Bronchial epithelial cell (primary cell): ENCODE measurements around the gene CRTC3. TPM values are rescaled to one million over a fixed set of nuclear protein-coding genes. Genes with fewer than 3 reads are reported as not detected.

Source experiments
- DNase-seq: peaks from one replicate; pipeline ENCODE4 v3.0.0-alpha.2; 2010; ENCODE audit warnings: low read depth
- FAIRE-seq: peaks from 2 replicates; lab custom pipeline; 2011; peaks lifted over from hg19 to GRCh38; lab: Jason Lieb, UNC
- H3K27me3 ChIP-seq: 2 replicates; pipeline ENCODE4 v1.5.1; 2011; ENCODE audit warnings: low read length; ENCODE audit not compliant: control insufficient read depth, insufficient read depth
- H3K36me3 ChIP-seq: 2 replicates; pipeline ENCODE4 v1.5.1; 2011; ENCODE audit warnings: low read length; ENCODE audit not compliant: control insufficient read depth, insufficient read depth
- H3K4me3 ChIP-seq: 2 replicates; pipeline ENCODE4 v1.5.1; 2011; ENCODE audit warnings: mild to moderate bottlenecking, low read depth, low read length, control low read depth
- total RNA-seq: library from RNA; depleted of rRNA; stranded (reverse); fragments of >200 nt; gene quantifications from 2 replicates; pipeline ENCODE4 v1.2.1, GENCODE V29; 2014
- TF ChIP-seq, protein P1 (sequence below): IDR thresholded peaks from 2 replicates; pipeline ENCODE4 v1.5.1; 2011; ENCODE audit warnings: mild to moderate bottlenecking, moderate library complexity, low read length, control low read depth, inconsistent platforms; ENCODE audit not compliant: insufficient read depth, severe bottlenecking

CRTC3 gene
- total RNA-seq, 1 donor from 2014 or later, result 5.8 TPM

DNA sequence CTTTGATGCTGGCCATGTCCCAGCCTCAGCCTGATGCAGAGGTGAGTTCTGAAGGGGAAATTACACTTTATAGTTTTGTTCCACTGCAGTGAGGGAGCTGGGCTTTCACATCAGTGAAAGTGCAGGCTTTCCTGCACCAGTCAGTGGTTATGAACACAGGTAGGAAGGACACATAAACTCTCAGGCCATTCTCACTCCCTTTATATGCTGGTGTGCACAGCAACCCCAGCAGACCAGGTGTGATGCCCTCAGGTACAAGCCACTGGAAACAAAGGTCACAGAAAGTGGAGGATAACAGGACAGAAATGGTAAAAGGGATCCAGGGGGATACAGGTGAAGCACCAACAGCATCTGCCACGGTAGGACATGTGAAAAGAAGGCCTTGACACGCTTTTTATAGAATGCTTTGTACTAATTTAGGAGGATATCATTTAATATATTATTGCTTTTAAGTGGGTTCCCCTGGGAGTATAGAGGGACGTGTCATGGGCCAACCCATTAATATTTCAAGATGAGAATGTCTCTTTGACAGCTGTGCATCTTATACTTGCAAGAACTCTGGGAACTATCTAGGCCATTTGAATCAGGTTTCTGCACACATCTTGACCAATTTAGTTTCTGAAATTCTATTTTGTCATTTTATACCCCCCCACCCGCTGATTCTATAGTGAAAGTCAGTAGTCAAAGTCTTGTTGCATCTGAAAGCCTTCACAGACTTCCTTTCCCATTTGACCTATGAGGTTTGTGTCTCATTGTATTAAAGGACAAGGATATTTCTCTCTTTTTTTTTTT is 162.5 kb downstream of the CRTC3 start:
- TF ChIP-seq, protein P1, sequence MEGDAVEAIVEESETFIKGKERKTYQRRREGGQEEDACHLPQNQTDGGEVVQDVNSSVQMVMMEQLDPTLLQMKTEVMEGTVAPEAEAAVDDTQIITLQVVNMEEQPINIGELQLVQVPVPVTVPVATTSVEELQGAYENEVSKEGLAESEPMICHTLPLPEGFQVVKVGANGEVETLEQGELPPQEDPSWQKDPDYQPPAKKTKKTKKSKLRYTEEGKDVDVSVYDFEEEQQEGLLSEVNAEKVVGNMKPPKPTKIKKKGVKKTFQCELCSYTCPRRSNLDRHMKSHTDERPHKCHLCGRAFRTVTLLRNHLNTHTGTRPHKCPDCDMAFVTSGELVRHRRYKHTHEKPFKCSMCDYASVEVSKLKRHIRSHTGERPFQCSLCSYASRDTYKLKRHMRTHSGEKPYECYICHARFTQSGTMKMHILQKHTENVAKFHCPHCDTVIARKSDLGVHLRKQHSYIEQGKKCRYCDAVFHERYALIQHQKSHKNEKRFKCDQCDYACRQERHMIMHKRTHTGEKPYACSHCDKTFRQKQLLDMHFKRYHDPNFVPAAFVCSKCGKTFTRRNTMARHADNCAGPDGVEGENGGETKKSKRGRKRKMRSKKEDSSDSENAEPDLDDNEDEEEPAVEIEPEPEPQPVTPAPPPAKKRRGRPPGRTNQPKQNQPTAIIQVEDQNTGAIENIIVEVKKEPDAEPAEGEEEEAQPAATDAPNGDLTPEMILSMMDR, result no peak
- Histone ChIP-seq H3K4me3 (no peak overlapping the region), H3K27me3 (no peaks in the 10 kb centered on the region), H3K36me3 (no peaks in the 10 kb centered on the region)
- DNase-seq, result no peak
- FAIRE-seq, result no peak

Other genes with a start within 250 kb of the CRTC3 start
- gene ZNF774, start 177.6 kb upstream of the CRTC3 start, total RNA-seq, result 3.3 and 4.2 TPM in 2 replicates
- 163 and 276 TPM in 2 replicates for gene IQGAP1, start 141.7 kb upstream of the CRTC3 start, total RNA-seq
- 0.26 TPM in 2 replicates for gene BLM, start 187.4 kb downstream of the CRTC3 start, total RNA-seq